GM18861 (cell line): ENCODE data around the gene VPS26A.
"Not testable (repeated sequence)": the region's sequence is repeated elsewhere in the genome, so short reads cannot be mapped to it uniquely, and the experiment has no call there.

ENCODE experiments used
- ATAC-seq: cut with Tn5 transposase; IDR thresholded peaks from one replicate; pipeline ENCODE4 v1.9.1; 2021; ENCODE audit not compliant: unreplicated experiment

VPS26A gene

GRCh38 chr10:69102440-69102839 lies 21.5 kb upstream of the VPS26A start:
- no peak for ATAC-seq

- ATAC-seq = no peak
Measured at GRCh38 chr10:69103784-69104183, 20.2 kb upstream of the VPS26A start.

- no peak for ATAC-seq
Measured at GRCh38 chr10:69104994-69105790, 18.8 kb upstream of the VPS26A start.

GRCh38 chr10:69107176-69107490 lies 16.8 kb upstream of the VPS26A start:
- ATAC-seq = no peak

DNA sequence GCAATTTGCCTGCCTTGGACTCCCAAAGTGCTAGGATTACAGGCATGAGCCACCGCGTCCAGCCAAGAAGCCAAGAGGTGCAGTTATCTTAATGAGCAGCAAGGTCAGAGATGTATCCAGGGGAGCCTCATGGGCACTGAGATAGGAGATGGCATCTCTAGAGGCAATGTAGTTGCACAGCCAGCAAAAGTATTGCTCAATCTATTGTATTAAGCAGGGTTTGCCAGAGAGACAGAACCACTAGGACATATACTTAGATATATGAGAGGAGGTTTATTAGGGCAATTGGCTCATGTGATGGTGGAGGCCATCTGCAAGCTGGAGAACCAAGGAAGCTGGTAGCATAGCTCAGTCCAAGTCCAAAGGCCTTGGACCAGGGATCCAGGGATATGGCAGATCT lies 16.3 kb upstream of the VPS26A start:
- ATAC-seq = no peak

- ATAC-seq = no peak
Measured at GRCh38 chr10:69119896-69120295, 4.1 kb upstream of the VPS26A start.

DNA sequence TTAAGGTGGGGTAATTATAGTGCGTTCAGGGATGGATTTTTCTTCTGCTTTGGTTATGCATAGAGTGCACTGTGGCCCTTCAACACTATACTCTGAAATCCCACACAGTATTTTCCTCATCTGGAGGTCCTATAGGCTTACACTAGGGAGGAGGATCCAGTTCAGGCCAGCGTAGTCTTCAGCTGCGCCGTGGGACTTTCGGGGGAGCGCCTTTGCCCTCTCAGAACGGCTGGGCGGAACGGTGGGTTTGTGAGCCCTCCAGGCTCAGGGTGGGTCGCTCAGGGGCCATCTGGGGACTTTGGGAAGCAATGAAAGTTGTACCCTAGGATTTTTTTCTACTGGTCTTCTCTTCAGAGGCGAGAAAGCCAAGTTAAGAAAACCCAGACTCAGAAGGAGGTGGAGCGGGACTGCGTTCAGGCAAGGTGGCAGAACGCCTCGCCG lies 652 bp upstream of the VPS26A start:
- ATAC-seq = peak; percentile 7

GRCh38 chr10:69124563-69125268 lies 738 bp downstream of the VPS26A start:
- peak; percentile 16 for ATAC-seq

GRCh38 chr10:69125554-69125953 lies 1.6 kb downstream of the VPS26A start:
- ATAC-seq = no peak

- no peak for ATAC-seq
Measured at GRCh38 chr10:69130251-69130650, 6.3 kb downstream of the VPS26A start.

- ATAC-seq = no peak
Measured at GRCh38 chr10:69139961-69140360, 16.0 kb downstream of the VPS26A start.

DNA sequence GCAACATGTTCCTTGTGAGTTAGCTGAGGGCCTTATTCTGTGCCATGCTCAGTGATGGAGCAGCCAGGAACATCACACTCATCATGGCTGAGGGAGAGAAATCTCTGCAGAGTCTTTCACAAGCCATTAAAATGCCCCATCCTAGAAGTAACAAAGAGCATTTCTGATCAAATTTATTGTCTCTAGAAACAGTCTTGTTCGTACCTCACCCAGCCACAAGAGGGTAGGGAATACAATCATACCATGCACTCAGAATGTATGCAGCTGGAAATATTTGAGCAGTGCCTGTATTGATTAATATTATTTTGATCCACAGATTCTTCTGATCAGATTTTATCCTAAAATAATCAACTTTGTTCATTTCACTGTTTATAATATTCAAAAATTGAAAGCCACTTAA lies 17.3 kb downstream of the VPS26A start:
- ATAC-seq = no peak

DNA sequence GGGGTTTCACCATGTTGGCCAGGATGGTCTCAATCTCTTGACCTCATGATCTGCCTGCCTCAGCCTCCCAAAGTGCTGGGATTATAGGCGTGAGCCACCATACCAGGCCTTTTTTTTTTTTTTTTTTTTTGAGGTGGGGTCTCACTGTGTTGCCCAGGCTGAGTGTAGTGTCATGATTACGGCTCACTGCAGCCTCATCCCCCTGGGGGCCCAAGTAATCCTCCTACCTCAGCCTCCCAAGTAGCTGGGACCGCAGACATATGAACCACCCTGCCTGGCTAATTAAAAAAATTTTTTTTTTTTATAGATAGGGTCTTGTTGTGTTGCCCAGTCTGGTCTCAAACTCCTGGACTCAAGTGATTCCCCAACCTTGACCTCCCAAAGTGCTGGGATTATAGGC lies 18.1 kb downstream of the VPS26A start:
- not testable (repeated sequence) for ATAC-seq

DNA sequence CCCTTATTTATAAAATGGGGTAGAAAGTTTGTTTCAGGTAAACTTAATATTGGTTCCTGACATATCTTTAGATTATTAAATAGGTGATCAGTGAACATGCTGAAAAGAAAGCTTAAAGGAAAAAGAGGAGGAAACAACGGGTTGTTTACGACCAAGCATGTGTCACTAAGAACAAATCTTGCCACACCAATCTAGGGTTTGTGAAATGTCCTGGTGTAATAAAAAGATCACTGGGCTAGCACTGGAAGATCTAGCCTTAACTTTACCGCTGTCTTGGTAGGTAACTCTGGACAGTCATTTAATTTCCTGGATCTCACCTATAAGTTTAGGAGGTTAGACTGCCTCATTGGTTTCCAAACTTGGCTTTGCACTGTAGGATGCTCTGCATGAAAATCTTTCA lies 19.0 kb downstream of the VPS26A start:
- no peak for ATAC-seq

GRCh38 chr10:69145329-69145728 lies 21.4 kb downstream of the VPS26A start:
- no peak for ATAC-seq

- no peak for ATAC-seq
Measured at GRCh38 chr10:69145864-69146263, 21.9 kb downstream of the VPS26A start.

- ATAC-seq = no peak
Measured at GRCh38 chr10:69146759-69147158, 22.8 kb downstream of the VPS26A start.

DNA sequence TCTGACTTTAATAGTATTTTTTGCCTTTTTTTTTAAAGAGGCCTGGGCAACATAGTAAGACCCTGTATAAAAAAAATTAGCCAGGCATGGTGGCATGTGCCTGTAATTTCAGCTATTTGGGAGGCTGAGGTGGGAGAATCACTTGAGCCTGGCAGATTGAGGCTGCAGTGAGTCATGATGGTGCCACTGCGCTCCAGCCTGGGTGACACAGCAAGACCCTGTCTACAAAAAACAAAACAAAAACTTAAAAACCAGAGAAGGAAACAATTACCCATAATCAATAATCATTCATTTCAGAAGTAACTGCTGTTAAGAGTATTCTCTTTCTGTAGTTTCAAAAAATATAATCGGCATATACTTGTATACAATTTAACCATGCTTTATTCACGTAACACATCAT lies 28.0 kb downstream of the VPS26A start:
- ATAC-seq = no peak

GRCh38 chr10:69153227-69153626 lies 29.2 kb downstream of the VPS26A start:
- no peak for ATAC-seq

GRCh38 chr10:69160809-69161241 lies 36.8 kb downstream of the VPS26A start:
- no peak for ATAC-seq

GRCh38 chr10:69168493-69168892 lies 44.5 kb downstream of the VPS26A start:
- ATAC-seq = no peak

DNA sequence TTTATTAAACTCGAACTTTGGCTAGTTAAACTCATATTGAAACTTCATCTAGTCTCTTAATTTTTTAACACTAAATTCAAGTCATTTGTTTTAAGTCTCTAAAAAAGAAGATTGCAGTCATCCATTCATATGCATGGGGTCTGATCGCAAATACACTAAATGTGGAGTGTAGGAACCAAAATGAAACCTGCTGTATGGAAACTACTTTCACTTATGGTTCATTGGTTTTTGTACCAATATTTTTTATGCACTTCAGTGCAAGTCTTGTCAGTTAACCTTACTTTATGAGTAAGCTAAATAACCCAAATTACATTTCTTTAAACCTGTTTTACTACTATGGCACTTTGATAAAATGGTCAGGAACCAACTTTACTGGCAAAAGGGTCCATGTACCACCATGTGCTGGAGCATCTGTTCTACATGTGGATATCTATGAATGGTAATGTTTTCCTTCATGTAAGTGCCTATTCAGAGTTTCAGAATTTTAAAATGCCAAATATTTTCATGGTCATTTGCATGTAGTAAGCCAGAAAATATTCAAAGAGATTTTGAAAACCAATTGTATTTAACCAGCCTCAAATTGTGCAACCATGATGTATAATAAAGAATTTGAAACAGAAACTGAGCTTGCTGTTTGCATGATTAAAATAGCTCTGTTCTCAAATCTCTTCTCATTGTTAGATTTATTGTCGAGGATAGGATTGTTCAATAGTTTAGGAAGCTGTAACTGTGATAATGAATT lies 48.4 kb downstream of the VPS26A start:
- no peak for ATAC-seq
